MCF 10A (cell line): ENCODE data around the gene PDE4DIP. TPM values are rescaled to one million over a fixed set of nuclear protein-coding genes. Genes with fewer than 3 reads are reported as not detected.
"Not testable (repeated sequence)": the region's sequence is repeated elsewhere in the genome, so short reads cannot be mapped to it uniquely, and the experiment has no call there.

Experiments
- BruUV-seq: library from RNA; stranded (reverse); fragments of 400-500 nt; replicated peaks from 2 replicates; lab custom pipeline; 2021; lab: Mats Ljungman, UMichigan
- CTCF ChIA-PET: fragments of 300-600 bp; sonication (Branson Sonifier 250); formaldehyde crosslinking; extraction: SDS; loops from one replicate; lab custom pipeline; 2021; ENCODE audit warnings: antibody characterized with exemption, inconsistent platforms; lab: Yijun Ruan, JAX
- POLR2A ChIA-PET: fragments of 300-600, 350-650 bp; sonication (Branson Sonifier 250); formaldehyde crosslinking; extraction: SDS; loops from one replicate; lab custom pipeline; 2020; ENCODE audit warnings: antibody characterized with exemption, inconsistent platforms; lab: Yijun Ruan, JAX
- DNase-seq: peaks from one replicate; pipeline ENCODE4 v3.0.0-alpha.2; 2018; ENCODE audit not compliant: unreplicated experiment
- H3K27ac Mint-ChIP-seq: one replicate; pipeline ENCODE4 v1.8.0; 2022; ENCODE audit warnings: mild to moderate bottlenecking, low read depth, mixed read lengths; ENCODE audit not compliant: unreplicated experiment
- H3K27me3 Mint-ChIP-seq: one replicate; pipeline ENCODE4 v1.8.0; 2022; ENCODE audit warnings: mixed read lengths; ENCODE audit not compliant: insufficient read depth, unreplicated experiment
- H3K36me3 Mint-ChIP-seq: one replicate; pipeline ENCODE4 v1.8.0; 2022; ENCODE audit warnings: mild to moderate bottlenecking, moderate library complexity, mixed read lengths; ENCODE audit not compliant: insufficient read depth, unreplicated experiment
- H3K4me1 Mint-ChIP-seq: one replicate; pipeline ENCODE4 v1.8.0; 2022; ENCODE audit warnings: mixed read lengths; ENCODE audit not compliant: insufficient read depth, unreplicated experiment
- H3K4me3 Mint-ChIP-seq: one replicate; pipeline ENCODE4 v1.8.0; 2022; ENCODE audit warnings: mild to moderate bottlenecking, moderate library complexity, mixed read lengths; ENCODE audit not compliant: unreplicated experiment
- H3K9me3 Mint-ChIP-seq: one replicate; pipeline ENCODE4 v1.8.0; 2022; ENCODE audit warnings: mixed read lengths; ENCODE audit not compliant: unreplicated experiment
- CTCF ChIP-seq: fragments of 200-600 bp; IDR thresholded peaks from one replicate; pipeline ENCODE4 v1.8.0; 2022; ENCODE audit warnings: antibody characterized with exemption, mild to moderate bottlenecking; ENCODE audit not compliant: unreplicated experiment
- intact Hi-C: fragments of 100-400 bp; cut with micrococcal nuclease; formaldehyde crosslinking; loops from 2 replicates; pipeline ENCODE4 v1.14.1; 2022
- total RNA-seq: library from RNA; stranded (reverse); gene quantifications from 2 replicates; pipeline ENCODE4 v1.2.3, GENCODE V29; 2022

The PDE4DIP gene
- total RNA-seq, 1 experiment from 2014 or later: 79.6 TPM

- intact Hi-C loops, H3K9me3 Mint-ChIP-seq, H3K4me3 Mint-ChIP-seq, DNase-seq, H3K27me3 Mint-ChIP-seq, BruUV-seq, H3K4me1 Mint-ChIP-seq, H3K27ac Mint-ChIP-seq, H3K36me3 Mint-ChIP-seq, CTCF ChIA-PET, POLR2A ChIA-PET: not testable (repeated sequence)
Measured at GRCh38 chr1:149033916-149034315, 189.7 kb downstream of the PDE4DIP start.

GRCh38 chr1:149043056-149043455 is 198.8 kb downstream of the PDE4DIP start:
- H3K9me3 Mint-ChIP-seq, intact Hi-C loops, H3K27me3 Mint-ChIP-seq, H3K36me3 Mint-ChIP-seq, POLR2A ChIA-PET, H3K4me3 Mint-ChIP-seq, H3K27ac Mint-ChIP-seq, BruUV-seq, H3K4me1 Mint-ChIP-seq, CTCF ChIA-PET, DNase-seq: not testable (repeated sequence)

GRCh38 chr1:149064611-149065010 is 220.4 kb downstream of the PDE4DIP start:
- POLR2A ChIA-PET: not testable (repeated sequence)

GRCh38 chr1:149075505-149076127 is 231.4 kb downstream of the PDE4DIP start:
- H3K27ac Mint-ChIP-seq, CTCF ChIA-PET, BruUV-seq, H3K27me3 Mint-ChIP-seq, H3K4me3 Mint-ChIP-seq, H3K9me3 Mint-ChIP-seq, intact Hi-C loops, H3K4me1 Mint-ChIP-seq, POLR2A ChIA-PET, DNase-seq: not testable (repeated sequence)
- peak; percentile 13 for TF ChIP-seq CTCF
- H3K36me3 Mint-ChIP-seq: peaks cover 47% of the 10 kb centered on the region

More at GRCh38 chr1:149064611-149065010, 220.4 kb downstream of the PDE4DIP start:
- H3K4me3 Mint-ChIP-seq, H3K9me3 Mint-ChIP-seq, intact Hi-C loops, BruUV-seq, DNase-seq, H3K27me3 Mint-ChIP-seq, H3K4me1 Mint-ChIP-seq, CTCF ChIA-PET, H3K27ac Mint-ChIP-seq: not testable (repeated sequence)
- H3K36me3 Mint-ChIP-seq: peaks cover 20% of the 10 kb centered on the region

Other genes with a start within 250 kb of the PDE4DIP start
- 38.1 and 39.5 TPM in 2 replicates for gene NBPF14, start 248.4 kb upstream of the PDE4DIP start, total RNA-seq
- gene NUDT4B, start 95.7 kb upstream of the PDE4DIP start, total RNA-seq: not detected in 2 replicates